Type B pancreatic cell (in vitro differentiated cells): ENCODE results near the gene UNCX. TPM values are rescaled to one million over a fixed set of nuclear protein-coding genes. Genes with fewer than 3 reads are reported as not detected.
A peak's percentile ranks its signal among the peaks of the same experiment; 100 is the strongest.
"Not testable (repeated sequence)": the region's sequence is repeated elsewhere in the genome, so short reads cannot be mapped to it uniquely, and the experiment has no call there.

Experiments used
- DNase-seq: peaks from one replicate; pipeline ENCODE4 v3.0.0; 2021; ENCODE audit warnings: mixed read lengths; ENCODE audit not compliant: unreplicated experiment; ENCODE audit errors: extremely low spot score
- H3K27ac Mint-ChIP-seq: 2 replicates; pipeline ENCODE4 v1.8.0; 2021; ENCODE audit warnings: mild to moderate bottlenecking, mixed read lengths
- H3K27me3 Mint-ChIP-seq: 2 replicates; pipeline ENCODE4 v1.8.0; 2021; ENCODE audit warnings: mixed read lengths
- H3K36me3 Mint-ChIP-seq: 2 replicates; pipeline ENCODE4 v1.8.0; 2021; ENCODE audit warnings: mixed read lengths
- H3K4me1 Mint-ChIP-seq: one replicate; pipeline ENCODE4 v1.8.0; 2021; ENCODE audit warnings: mixed read lengths; ENCODE audit not compliant: unreplicated experiment
- H3K4me3 Mint-ChIP-seq: 2 replicates; pipeline ENCODE4 v1.8.0; 2021; ENCODE audit warnings: mild to moderate bottlenecking, mixed read lengths
- H3K9me3 Mint-ChIP-seq: 2 replicates; pipeline ENCODE4 v1.8.0; 2021; ENCODE audit warnings: mixed read lengths
- CTCF ChIP-seq: fragments of 200-600 bp; sonication (generic); conservative IDR thresholded peaks from 2 replicates; pipeline ENCODE4 v1.5.0; 2021; ENCODE audit warnings: antibody characterized with exemption, mild to moderate bottlenecking
- total RNA-seq: library from RNA; stranded (reverse); gene quantifications from 2 replicates; pipeline ENCODE4 v1.2.1, GENCODE V29; 2021; ENCODE audit warnings: low replicate concordance

UNCX gene
- total RNA-seq, 1 donor from 2014 or later, result 0.48 TPM

GRCh38 chr7:1193593-1194424 lies 38.9 kb upstream of the UNCX start:
- H3K27me3 Mint-ChIP-seq, result peaks cover 49% of the 10 kb centered on the region
- H3K9me3 Mint-ChIP-seq, result no peaks in the 10 kb centered on the region
- peak; percentile 52 for TF ChIP-seq CTCF
- H3K36me3 Mint-ChIP-seq, result no peaks in the 10 kb centered on the region
- no peak for DNase-seq
- no peaks in the 10 kb centered on the region for H3K4me1 Mint-ChIP-seq
- no peak overlapping the region for H3K27ac Mint-ChIP-seq
- no peak overlapping the region for H3K4me3 Mint-ChIP-seq

GRCh38 chr7:1196441-1196840 lies 36.2 kb upstream of the UNCX start:
- H3K36me3 Mint-ChIP-seq, H3K4me3 Mint-ChIP-seq, H3K4me1 Mint-ChIP-seq, H3K9me3 Mint-ChIP-seq, DNase-seq, H3K27ac Mint-ChIP-seq: not testable (repeated sequence)
- peaks cover 42% of the 10 kb centered on the region for H3K27me3 Mint-ChIP-seq

- no peak for DNase-seq
- no peaks in the 10 kb centered on the region for H3K36me3 Mint-ChIP-seq
- no peak for TF ChIP-seq CTCF
- H3K27ac Mint-ChIP-seq, result no peak overlapping the region
- H3K9me3 Mint-ChIP-seq, result no peaks in the 10 kb centered on the region
- peaks cover 38% of the 10 kb centered on the region for H3K27me3 Mint-ChIP-seq
- H3K4me1 Mint-ChIP-seq, result no peaks in the 10 kb centered on the region
- H3K4me3 Mint-ChIP-seq, result no peak overlapping the region
Measured at GRCh38 chr7:1196950-1197349, 35.7 kb upstream of the UNCX start.

- no peak for DNase-seq
- no peaks in the 10 kb centered on the region for H3K36me3 Mint-ChIP-seq
- H3K4me3 Mint-ChIP-seq, result no peak overlapping the region
- H3K9me3 Mint-ChIP-seq, result no peaks in the 10 kb centered on the region
- H3K4me1 Mint-ChIP-seq, result no peaks in the 10 kb centered on the region
- TF ChIP-seq CTCF, result no peak
- no peak overlapping the region for H3K27ac Mint-ChIP-seq
- peaks cover 32% of the 10 kb centered on the region for H3K27me3 Mint-ChIP-seq
Measured at GRCh38 chr7:1197997-1198625, 34.6 kb upstream of the UNCX start.

GRCh38 chr7:1200045-1200444 lies 32.6 kb upstream of the UNCX start:
- H3K4me3 Mint-ChIP-seq, result no peak overlapping the region
- H3K9me3 Mint-ChIP-seq, result no peaks in the 10 kb centered on the region
- no peak for TF ChIP-seq CTCF
- no peaks in the 10 kb centered on the region for H3K36me3 Mint-ChIP-seq
- H3K27ac Mint-ChIP-seq, result no peak overlapping the region
- H3K4me1 Mint-ChIP-seq, result no peaks in the 10 kb centered on the region
- no peak for DNase-seq
- H3K27me3 Mint-ChIP-seq, result peaks cover 24% of the 10 kb centered on the region

- Mint-ChIP-seq H3K9me3 (no peaks in the 10 kb centered on the region), H3K36me3 (no peaks in the 10 kb centered on the region), H3K4me3 (no peak overlapping the region), H3K4me1 (no peaks in the 10 kb centered on the region), H3K27me3 (peaks cover 18% of the 10 kb centered on the region), H3K27ac (no peak overlapping the region)
- no peak for TF ChIP-seq CTCF
- DNase-seq, result no peak
Measured at GRCh38 chr7:1201916-1202315, 30.8 kb upstream of the UNCX start.

- H3K9me3 Mint-ChIP-seq, H3K27ac Mint-ChIP-seq, H3K4me3 Mint-ChIP-seq, H3K4me1 Mint-ChIP-seq, DNase-seq, H3K36me3 Mint-ChIP-seq: not testable (repeated sequence)
- H3K27me3 Mint-ChIP-seq, result peaks cover 13% of the 10 kb centered on the region
Measured at GRCh38 chr7:1202914-1203313, 29.8 kb upstream of the UNCX start.
